ENCODE measurements around the gene RTL1. TPM values are rescaled to one million over a fixed set of nuclear protein-coding genes. Genes with fewer than 3 reads are reported as not detected.

Gene RTL1
- total RNA-seq, 1 experiment from 2014 or later: not detected

- in situ Hi-C loops (cut with HindIII; ENCODE audit: low pct_unique_long_range_greater_than_20kb, low sequenced_read_pairs): no loop called here
- DNase-seq (ENCODE audit: low read depth): no peak
Measured at GRCh38 chr14:100885196-100885595, 18.3 kb downstream of the RTL1 start.

GRCh38 chr14:100884456-100884855 is 19.1 kb downstream of the RTL1 start:
- in situ Hi-C loops (cut with HindIII; ENCODE audit: low pct_unique_long_range_greater_than_20kb, low sequenced_read_pairs): no loop called here
- no peak for DNase-seq (ENCODE audit: low read depth)

GRCh38 chr14:100883789-100884101 is 19.8 kb downstream of the RTL1 start:
- DNase-seq (ENCODE audit: low read depth): no peak
- in situ Hi-C loops (cut with HindIII; ENCODE audit: low pct_unique_long_range_greater_than_20kb, low sequenced_read_pairs): no loop called here

- in situ Hi-C loops (cut with HindIII; ENCODE audit: low pct_unique_long_range_greater_than_20kb, low sequenced_read_pairs): no loop called here
- no peak for DNase-seq (ENCODE audit: low read depth)
Measured at GRCh38 chr14:100882991-100883788, 20.3 kb downstream of the RTL1 start.

GRCh38 chr14:100882026-100882967 is 21.2 kb downstream of the RTL1 start:
- in situ Hi-C loops (cut with HindIII; ENCODE audit: low pct_unique_long_range_greater_than_20kb, low sequenced_read_pairs): no loop called here
- no peak for DNase-seq (ENCODE audit: low read depth)

- no peak for DNase-seq (ENCODE audit: low read depth)
- in situ Hi-C loops (cut with HindIII; ENCODE audit: low pct_unique_long_range_greater_than_20kb, low sequenced_read_pairs): no loop called here
Measured at GRCh38 chr14:100881211-100882025, 22.1 kb downstream of the RTL1 start.

- DNase-seq (ENCODE audit: low read depth): no peak
- in situ Hi-C loops (cut with HindIII; ENCODE audit: low pct_unique_long_range_greater_than_20kb, low sequenced_read_pairs): no loop called here
Measured at GRCh38 chr14:100880271-100881101, 23.0 kb downstream of the RTL1 start.

GRCh38 chr14:100879782-100880181 is 23.7 kb downstream of the RTL1 start:
- in situ Hi-C loops (cut with HindIII; ENCODE audit: low pct_unique_long_range_greater_than_20kb, low sequenced_read_pairs): no loop called here
- DNase-seq (ENCODE audit: low read depth): no peak

- in situ Hi-C loops (cut with HindIII; ENCODE audit: low pct_unique_long_range_greater_than_20kb, low sequenced_read_pairs): no loop called here
- DNase-seq (ENCODE audit: low read depth): no peak
Measured at GRCh38 chr14:100879194-100879593, 24.3 kb downstream of the RTL1 start.

- DNase-seq (ENCODE audit: low read depth): no peak
- in situ Hi-C loops (cut with HindIII; ENCODE audit: low pct_unique_long_range_greater_than_20kb, low sequenced_read_pairs): no loop called here
Measured at GRCh38 chr14:100878271-100879146, 25.0 kb downstream of the RTL1 start.

GRCh38 chr14:100875861-100876590 is 27.5 kb downstream of the RTL1 start:
- in situ Hi-C loops (cut with HindIII; ENCODE audit: low pct_unique_long_range_greater_than_20kb, low sequenced_read_pairs): no loop called here
- no peak for DNase-seq (ENCODE audit: low read depth)

GRCh38 chr14:100875126-100875525 is 28.4 kb downstream of the RTL1 start:
- no peak for DNase-seq (ENCODE audit: low read depth)
- in situ Hi-C loops (cut with HindIII; ENCODE audit: low pct_unique_long_range_greater_than_20kb, low sequenced_read_pairs): no loop called here

- DNase-seq (ENCODE audit: low read depth): no peak
Measured at GRCh38 chr14:100874411-100875091, 29.0 kb downstream of the RTL1 start.

GRCh38 chr14:100874051-100874410 is 29.5 kb downstream of the RTL1 start:
- in situ Hi-C loops (cut with HindIII; ENCODE audit: low pct_unique_long_range_greater_than_20kb, low sequenced_read_pairs): no loop called here
- no peak for DNase-seq (ENCODE audit: low read depth)

More at GRCh38 chr14:100874411-100875091, 29.0 kb downstream of the RTL1 start:
- in situ Hi-C loops (cut with HindIII; ENCODE audit: low pct_unique_long_range_greater_than_20kb, low sequenced_read_pairs): no loop called here

GRCh38 chr14:100873096-100873482 is 30.4 kb downstream of the RTL1 start:
- DNase-seq (ENCODE audit: low read depth): no peak
- in situ Hi-C loops (cut with HindIII; ENCODE audit: low pct_unique_long_range_greater_than_20kb, low sequenced_read_pairs): no loop called here

All from Caki2 (cell line).